Stomach (tissue), 9 donors: ENCODE measurements around the gene LAMP1. TPM values are rescaled to one million over a fixed set of nuclear protein-coding genes. Genes with fewer than 3 reads are reported as not detected.
A peak's percentile ranks its signal among the peaks of the same experiment; 100 is the strongest.

Experiments
- DNase-seq, 2 donors: peaks; one replicate each; pipeline versions ENCODE4 v3.0.0 to v3.0.0-alpha.2; 2013 to 2019
- H3K27ac ChIP-seq, 5 donors: fragments of 200-600 bp in 4 of 5; sonication (generic) in 4 of 5; one replicate each; pipeline ENCODE4 v1.5.1; 2013 to 2019; ENCODE audit warnings: mild to moderate bottlenecking in 1 of 5, moderate library complexity in 1 of 5
- H3K27me3 ChIP-seq, 3 donors: fragments of 200-600 bp; sonication (generic); one replicate each; pipeline ENCODE4 v1.5.1; 2017 to 2019; ENCODE audit warnings: mixed run types in 1 of 3
- H3K36me3 ChIP-seq, 4 donors: fragments of 200-600 bp; sonication (generic); 1 replicate in 3 of 4; 2 replicates in 1 of 4; pipeline ENCODE4 v1.5.1; 2016 to 2019
- H3K4me1 ChIP-seq, 4 donors: fragments of 200-600 bp; sonication (generic); one replicate each; pipeline ENCODE4 v1.5.1; 2016 to 2019
- H3K4me3 ChIP-seq, 4 donors: fragments of 200-600 bp; sonication (generic) in 3 of 4; one replicate each; pipeline ENCODE4 v1.5.1; 2016 to 2019; ENCODE audit warnings: mild to moderate bottlenecking in 1 of 4
- H3K9me3 ChIP-seq, 4 donors: fragments of 200-600 bp; sonication (generic); one replicate each; pipeline ENCODE4 v1.5.1; 2016 to 2019
- EP300 ChIP-seq: sonication (generic); formaldehyde crosslinking; IDR thresholded peaks from one replicate; pipeline ENCODE4 v1.6.1; 2017; ENCODE audit warnings: antibody characterized with exemption
- POLR2A ChIP-seq, 4 donors: fragments of 450-650 bp; IDR thresholded peaks; one replicate each; pipeline ENCODE4 v1.6.1; 2016; ENCODE audit warnings: antibody characterized with exemption in 4 of 4, control low read depth in 2 of 4, mild to moderate bottlenecking in 1 of 4, moderate library complexity in 1 of 4
- POLR2AphosphoS5 ChIP-seq, 3 donors: sonication (generic); formaldehyde crosslinking; IDR thresholded peaks; one replicate each; pipeline ENCODE4 v1.6.1; 2016; ENCODE audit warnings: antibody characterized with exemption in 3 of 3
- WGBS, 5 donors: extraction: QIAGEN DNeasy Blood & Tissue Kit in 3 of 5; methylation state at CpG; one replicate each; pipeline versions ENCODE4 v1.1.5 to v1.1.7; 2013 to 2018; 5-methylcytosine and 5-hydroxymethylcytosine counted together
- intact Hi-C: fragments of 100-400 bp; cut with DNase I; formaldehyde crosslinking; loops from one replicate; pipeline ENCODE4 v1.15.1; 2023; ENCODE audit warnings: low total_unique reads
- polyA plus RNA-seq, 3 donors: library from polyadenylated mRNA; stranded (reverse); fragments of 200-250 nt; gene quantifications; one replicate each; pipeline ENCODE4 v1.2.3, GENCODE V29; 2013
- total RNA-seq, 5 donors: library from RNA; depleted of rRNA; stranded (reverse); fragments of >200 nt; gene quantifications; one replicate each; pipeline versions ENCODE4 v1.1.0 to v1.2.3, GENCODE V29; 2014 to 2016
- TF ChIP-seq, protein P1 (sequence below), 7 experiments: fragments of 450-650 bp in 4 of 7; fragments of 200-600 bp in 3 of 7; sonication (generic) in 3 of 7; IDR thresholded peaks; one replicate each; pipeline ENCODE4 v1.5.1; 2016 to 2019; ENCODE audit warnings: antibody characterized with exemption in 7 of 7, control low read depth in 2 of 7, mild to moderate bottlenecking in 1 of 7
- donor health status: healthy with polysubstance abuse.
- donor health status: Bipolar disorder and iron deficiency.
- donor health status: healthy.

Gene LAMP1
- total and polyA plus RNA-seq, 8 donors, result 20.9 to 121 (median 50.0) TPM

- no peaks in the 10 kb centered on the region for H3K9me3 ChIP-seq
- peak in 1 of 2 donors; percentile 54 for DNase-seq
- intact Hi-C loops, result no loop called here
- peaks cover 0 to 15% (median 11%) of the 10 kb centered on the region in 3 donors for H3K27me3 ChIP-seq
- peaks cover 8 to 36% (median 24%) of the 10 kb centered on the region in 4 donors for H3K4me1 ChIP-seq
- H3K27ac ChIP-seq, result no peak overlapping the region
- no peak overlapping the region for H3K4me3 ChIP-seq
- TF ChIP-seq EP300 (no peak), POLR2AphosphoS5 (IDR thresholded peaks at IDR 0.05) (no peak), POLR2A (IDR thresholded peaks at IDR 0.05) (no peak)
- TF ChIP-seq, protein P1, sequence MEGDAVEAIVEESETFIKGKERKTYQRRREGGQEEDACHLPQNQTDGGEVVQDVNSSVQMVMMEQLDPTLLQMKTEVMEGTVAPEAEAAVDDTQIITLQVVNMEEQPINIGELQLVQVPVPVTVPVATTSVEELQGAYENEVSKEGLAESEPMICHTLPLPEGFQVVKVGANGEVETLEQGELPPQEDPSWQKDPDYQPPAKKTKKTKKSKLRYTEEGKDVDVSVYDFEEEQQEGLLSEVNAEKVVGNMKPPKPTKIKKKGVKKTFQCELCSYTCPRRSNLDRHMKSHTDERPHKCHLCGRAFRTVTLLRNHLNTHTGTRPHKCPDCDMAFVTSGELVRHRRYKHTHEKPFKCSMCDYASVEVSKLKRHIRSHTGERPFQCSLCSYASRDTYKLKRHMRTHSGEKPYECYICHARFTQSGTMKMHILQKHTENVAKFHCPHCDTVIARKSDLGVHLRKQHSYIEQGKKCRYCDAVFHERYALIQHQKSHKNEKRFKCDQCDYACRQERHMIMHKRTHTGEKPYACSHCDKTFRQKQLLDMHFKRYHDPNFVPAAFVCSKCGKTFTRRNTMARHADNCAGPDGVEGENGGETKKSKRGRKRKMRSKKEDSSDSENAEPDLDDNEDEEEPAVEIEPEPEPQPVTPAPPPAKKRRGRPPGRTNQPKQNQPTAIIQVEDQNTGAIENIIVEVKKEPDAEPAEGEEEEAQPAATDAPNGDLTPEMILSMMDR (IDR thresholded peaks at IDR 0.05), result no peak
- peaks cover 0 to 17% (median 13%) of the 10 kb centered on the region in 4 donors for H3K36me3 ChIP-seq
- 30 to 48% (median 34%) methylated on average over 6 of the region's 6 CpGs for WGBS, 5 donors
Measured at GRCh38 chr13:113358653-113359190, 61.7 kb downstream of the LAMP1 start.

GRCh38 chr13:113359571-113359970 is 62.5 kb downstream of the LAMP1 start:
- no peak for TF ChIP-seq POLR2A (IDR thresholded peaks at IDR 0.05)
- TF ChIP-seq EP300, result no peak
- TF ChIP-seq POLR2AphosphoS5 (IDR thresholded peaks at IDR 0.05), result no peak
- TF ChIP-seq, protein P1 (IDR thresholded peaks at IDR 0.05), result no peak
- Histone ChIP-seq H3K27ac (no peak overlapping the region), H3K36me3 (peaks cover 0 to 9% (median 8%) of the 10 kb centered on the region in 4 donors), H3K9me3 (no peaks in the 10 kb centered on the region), H3K4me1 (peaks cover 8 to 40% (median 27%) of the 10 kb centered on the region in 4 donors), H3K27me3 (peaks cover 0 to 21% (median 16%) of the 10 kb centered on the region in 3 donors), H3K4me3 (no peak overlapping the region)
- 48 to 74% (median 65%) methylated on average over 11 of the region's 11 CpGs for WGBS, 5 donors
- intact Hi-C loops, result no loop called here
- no peak for DNase-seq

DNA sequence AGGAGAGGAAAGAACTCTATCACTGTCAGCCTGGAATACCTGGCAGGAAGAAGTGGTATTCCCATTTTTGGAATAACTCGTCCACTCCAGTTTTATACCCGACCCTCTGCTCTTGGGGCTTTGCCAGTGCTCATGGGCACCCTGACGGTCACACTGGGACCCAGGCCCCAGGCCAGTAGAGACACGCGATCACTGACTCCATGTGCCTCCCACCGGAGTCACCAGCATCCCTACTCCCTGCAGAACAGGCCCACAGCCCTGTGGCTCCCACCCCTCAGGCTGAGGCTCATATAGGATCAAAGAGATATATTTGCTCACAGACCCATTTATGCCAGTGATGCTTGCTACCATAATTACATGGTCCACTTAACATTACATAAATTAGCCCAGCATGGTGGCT is 63.4 kb downstream of the LAMP1 start:
- H3K36me3 ChIP-seq, result no peaks in the 10 kb centered on the region
- H3K4me3 ChIP-seq, result no peak overlapping the region
- DNase-seq, result no peak
- intact Hi-C loops, result no loop called here
- no peaks in the 10 kb centered on the region for H3K9me3 ChIP-seq
- 87 to 93% (median 93%) methylated on average over 6 of the region's 6 CpGs for WGBS, 5 donors
- no peak overlapping the region for H3K27ac ChIP-seq
- peaks cover 0 to 29% (median 21%) of the 10 kb centered on the region in 3 donors for H3K27me3 ChIP-seq
- no peak for TF ChIP-seq EP300
- TF ChIP-seq, protein P1 (IDR thresholded peaks at IDR 0.05), result no peak
- no peak for TF ChIP-seq POLR2AphosphoS5 (IDR thresholded peaks at IDR 0.05)
- no peak for TF ChIP-seq POLR2A (IDR thresholded peaks at IDR 0.05)
- peaks cover 8 to 47% (median 34%) of the 10 kb centered on the region in 4 donors for H3K4me1 ChIP-seq

- no peak for DNase-seq
- Histone ChIP-seq H3K9me3 (no peaks in the 10 kb centered on the region), H3K27ac (no peak overlapping the region), H3K36me3 (no peaks in the 10 kb centered on the region), H3K4me3 (no peak overlapping the region), H3K27me3 (peaks cover 0 to 29% (median 21%) of the 10 kb centered on the region in 3 donors), H3K4me1 (peaks cover 8 to 47% (median 34%) of the 10 kb centered on the region in 4 donors)
- intact Hi-C loops, result no loop called here
- TF ChIP-seq POLR2A (IDR thresholded peaks at IDR 0.05) (no peak), POLR2AphosphoS5 (IDR thresholded peaks at IDR 0.05) (no peak), EP300 (no peak)
- TF ChIP-seq, protein P1 (IDR thresholded peaks at IDR 0.05), result no peak
- WGBS, 5 donors, result 68 to 77% (median 74%) methylated on average over 7 of the region's 7 CpGs
Measured at GRCh38 chr13:113361406-113361805, 64.4 kb downstream of the LAMP1 start.
